GM12801 (cell line): Measurements from ENCODE around the gene MALRD1.

Experiments
- CTCF ChIP-seq: IDR thresholded peaks from one replicate; pipeline ENCODE4 v1.5.1; 2011; ENCODE audit warnings: control low read depth; ENCODE audit not compliant: insufficient read length; ENCODE audit errors: extremely low read depth

Gene MALRD1

GRCh38 chr10:19713800-19714525 lies 665.4 kb downstream of the MALRD1 start:
- TF ChIP-seq CTCF = no peak

- no peak for TF ChIP-seq CTCF
Measured at GRCh38 chr10:19719284-19719683, 670.7 kb downstream of the MALRD1 start.

DNA sequence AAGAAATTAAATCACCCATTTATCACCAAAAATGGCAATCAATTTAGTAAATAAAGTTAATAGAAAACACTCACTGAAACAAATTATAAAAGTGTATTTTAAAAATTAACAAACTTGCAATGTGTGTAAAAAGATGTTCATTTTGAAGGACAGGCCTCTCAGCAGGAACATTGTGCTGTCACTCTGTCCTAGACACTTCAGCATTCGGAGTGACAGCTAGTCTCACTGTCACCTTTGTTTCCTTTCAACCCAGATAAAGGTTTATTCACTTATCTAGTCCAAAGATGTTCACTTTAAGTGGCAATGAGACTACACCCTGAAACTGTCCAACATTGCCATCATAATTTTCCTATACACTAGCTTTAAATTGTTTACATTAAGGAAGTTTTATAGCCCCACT lies 675.7 kb downstream of the MALRD1 start:
- TF ChIP-seq CTCF = no peak

- TF ChIP-seq CTCF = no peak
Measured at GRCh38 chr10:19728376-19728775, 679.8 kb downstream of the MALRD1 start.

- TF ChIP-seq CTCF = no peak
Measured at GRCh38 chr10:19728964-19729363, 680.4 kb downstream of the MALRD1 start.

DNA sequence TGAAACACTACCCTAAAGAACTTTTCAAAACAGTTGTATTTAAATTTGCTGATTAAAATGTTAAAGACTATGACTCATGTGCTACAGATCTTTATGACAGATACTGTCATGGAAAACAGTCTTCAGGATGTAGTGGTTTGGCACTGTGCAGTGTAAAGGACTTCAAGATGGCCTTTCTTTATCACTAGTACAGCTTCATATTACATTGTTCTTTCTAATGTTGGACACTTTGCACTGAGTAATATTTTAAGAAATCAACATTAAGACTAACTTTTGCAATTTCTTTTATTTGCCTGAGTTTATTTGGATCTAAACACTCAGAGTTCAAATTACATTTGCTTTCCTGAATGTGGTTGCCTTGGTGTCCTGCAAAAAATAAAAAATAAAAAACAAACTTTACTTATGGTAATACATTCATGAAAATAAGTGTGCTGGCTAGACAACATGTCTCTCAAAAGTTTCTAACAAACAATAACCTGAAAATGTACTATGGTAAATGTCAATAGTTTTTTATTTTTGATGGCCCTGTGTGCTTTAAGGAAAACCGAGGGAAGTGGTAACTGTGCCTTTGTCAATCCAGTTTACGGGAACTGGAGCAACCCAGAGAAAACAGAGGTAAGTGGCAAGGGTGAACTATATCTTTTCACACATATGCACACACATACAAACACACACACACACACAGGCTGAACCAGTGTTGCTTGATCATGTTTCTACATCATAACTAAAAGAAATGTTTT lies 681.7 kb downstream of the MALRD1 start:
- no peak for TF ChIP-seq CTCF

- TF ChIP-seq CTCF = no peak
Measured at GRCh38 chr10:19730907-19731217, 682.3 kb downstream of the MALRD1 start.
